T-cell (primary cell): ENCODE results near the gene TMEM130. TPM values are rescaled to one million over a fixed set of nuclear protein-coding genes. Genes with fewer than 3 reads are reported as not detected.

Experiments
- ATAC-seq, 4 experiments: fragments of 200-7000 bp in 3 of 4; fragments of 150-1000 bp in 1 of 4; cut with Tn5 transposase; replicated peaks in 1 of 4; 1 replicate in 3 of 4; 2 replicates in 1 of 4; pipeline ENCODE4 v1.10.0; 2021; ENCODE audit warnings: moderate library complexity in 3 of 4, mild to moderate bottlenecking in 2 of 4, moderate number of reproducible peaks in 1 of 4
- CTCF ChIA-PET, 2 donors: fragments of 300-600 bp; sonication (Branson Sonifier 250); formaldehyde crosslinking; loops; one replicate each; lab custom pipeline; 2022; ENCODE audit warnings: antibody characterized with exemption in 2 of 2; lab: Charles Lee
- POLR2A ChIA-PET, 2 donors: fragments of 300-600 bp; sonication (Branson Sonifier 250); formaldehyde crosslinking; loops; one replicate each; lab custom pipeline; 2022; ENCODE audit warnings: antibody characterized with exemption in 2 of 2; lab: Charles Lee
- DNase-seq, 35 experiments: peaks; one replicate each; pipeline versions ENCODE4 v3.0.0 to v3.0.0-alpha.2; 2013 to 2023
- H3K27ac ChIP-seq: one replicate; pipeline ENCODE4 v1.5.1; 2013; ENCODE audit warnings: low read length
- H3K27me3 ChIP-seq, 2 experiments: replicated peaks in 1 of 2; 1 replicate in 1 of 2; 2 replicates in 1 of 2; pipeline versions ENCODE4 v1.6.1 to v1.7.0; 2013; ENCODE audit warnings: low read length in 1 of 2, mixed read lengths in 1 of 2; ENCODE audit not compliant: control insufficient read depth in 2 of 2, insufficient read depth in 2 of 2; ENCODE audit errors: extremely low read depth in 1 of 2
- H3K36me3 ChIP-seq, 2 donors: 1 replicate in 1 of 2; 2 replicates in 1 of 2; pipeline versions ENCODE4 v1.6.1 to v1.7.0; 2013; ENCODE audit warnings: low read length in 1 of 2; ENCODE audit not compliant: control insufficient read depth in 2 of 2, insufficient read depth in 1 of 2; ENCODE audit errors: extremely low read depth in 1 of 2
- H3K4me1 ChIP-seq, 2 experiments: 1 replicate in 1 of 2; 2 replicates in 1 of 2; pipeline versions ENCODE4 v1.6.1 to v1.7.0; 2013; ENCODE audit warnings: low read length in 2 of 2, mixed read lengths in 1 of 2; ENCODE audit not compliant: insufficient read depth in 2 of 2, control insufficient read depth in 1 of 2; ENCODE audit errors: extremely low read depth in 1 of 2
- H3K4me3 ChIP-seq, 2 donors: 1 replicate in 1 of 2; 2 replicates in 1 of 2; pipeline versions ENCODE4 v1.5.1 to v1.7.0; 2013; ENCODE audit warnings: mild to moderate bottlenecking in 2 of 2, low read length in 1 of 2, moderate library complexity in 1 of 2; ENCODE audit not compliant: control insufficient read depth in 1 of 2; ENCODE audit errors: extremely low read depth in 1 of 2
- H3K9me3 ChIP-seq: 2 replicates; pipeline ENCODE4 v1.7.0; 2013
- H3K27ac Mint-ChIP-seq, 2 donors: one replicate each; pipeline ENCODE4 v1.8.0; 2020 to 2021; ENCODE audit warnings: mild to moderate bottlenecking in 2 of 2, mixed read lengths in 2 of 2
- H3K27me3 Mint-ChIP-seq, 2 donors: one replicate each; pipeline ENCODE4 v1.8.0; 2021 to 2022; ENCODE audit warnings: mixed read lengths in 2 of 2
- H3K36me3 Mint-ChIP-seq: one replicate; pipeline ENCODE4 v1.8.0; 2021; ENCODE audit warnings: mixed read lengths
- H3K4me1 Mint-ChIP-seq, 3 donors: one replicate each; pipeline ENCODE4 v1.8.0; 2020 to 2022; ENCODE audit warnings: mixed read lengths in 3 of 3, mild to moderate bottlenecking in 1 of 3
- H3K4me3 Mint-ChIP-seq, 3 donors: one replicate each; pipeline ENCODE4 v1.8.0; 2020 to 2022; ENCODE audit warnings: mild to moderate bottlenecking in 3 of 3, mixed read lengths in 3 of 3, moderate library complexity in 3 of 3
- H3K9me3 Mint-ChIP-seq, 3 donors: one replicate each; pipeline ENCODE4 v1.8.0; 2020 to 2022; ENCODE audit warnings: mixed read lengths in 3 of 3
- WGBS: methylation state at CpG from one replicate; pipeline ENCODE4 v1.1.5; 2013; ENCODE audit warnings: missing lambda C conversion rate; ENCODE audit not compliant: insufficient coverage; 5-methylcytosine and 5-hydroxymethylcytosine counted together
- total RNA-seq, 35 experiments: library from RNA in 6 of 35; stranded (reverse) in 6 of 35; fragments of 120-200 nt in 1 of 35; gene quantifications; one replicate each; pipeline versions ENCODE4 v1.2.1 to v1.2.4 and lab custom pipeline; 2013 to 2026

TMEM130 gene
- total RNA-seq, 5 donors from 2014 or later (not counting 1 experiment from before 2014, with no cell fraction given): 0.43 TPM; not detected in 4

DNA sequence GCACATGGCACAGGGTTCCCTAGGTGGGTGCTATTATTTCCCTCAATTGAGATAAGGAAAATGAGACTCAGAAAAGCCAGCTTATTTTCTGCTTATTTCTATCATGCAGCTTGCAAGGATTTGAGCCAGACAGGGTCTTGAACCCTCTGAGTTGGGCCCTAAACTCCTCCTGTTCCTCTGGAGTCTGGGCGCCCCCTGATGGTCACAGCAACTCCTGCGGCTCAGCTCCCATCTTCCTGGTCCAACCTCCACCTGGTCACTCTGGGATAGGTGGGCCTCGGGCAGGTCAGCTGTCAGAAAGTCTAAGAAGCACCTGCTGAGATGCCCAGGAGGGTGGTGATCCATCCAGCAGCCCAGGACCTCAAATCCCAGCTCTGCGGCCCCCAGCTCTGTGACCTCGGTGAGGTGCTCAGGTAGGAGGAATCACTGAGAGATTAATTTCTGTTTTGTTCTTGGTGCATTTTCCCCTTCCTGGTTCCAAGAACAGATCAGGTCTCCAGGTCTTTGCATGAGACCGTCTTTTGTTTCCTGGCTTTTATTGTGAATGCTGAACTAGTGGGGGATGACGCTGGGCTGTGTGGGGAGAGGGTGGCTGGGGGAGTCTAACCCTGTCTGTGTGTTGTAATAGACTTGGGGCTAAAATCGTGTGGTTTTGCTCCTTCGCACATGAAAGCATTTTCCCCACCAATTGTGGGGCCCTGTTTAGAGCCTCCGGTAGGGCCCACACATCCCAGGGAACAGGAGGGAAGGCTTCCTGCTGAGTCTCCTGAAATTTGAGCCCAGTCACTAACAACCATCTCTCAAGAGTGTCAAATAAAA is 32.8 kb downstream of the TMEM130 start:
- Mint-ChIP-seq H3K4me1 (no peaks in the 10 kb centered on the region), H3K36me3 (no peaks in the 10 kb centered on the region), H3K27me3 (peaks cover 8 to 17% of the 10 kb centered on the region in 2 donors), H3K27ac (no peak overlapping the region), H3K9me3 (no peaks in the 10 kb centered on the region), H3K4me3 (no peak overlapping the region)
- H3K36me3 ChIP-seq: no peaks in the 10 kb centered on the region
- H3K4me3 ChIP-seq: no peak overlapping the region
- POLR2A ChIA-PET: no interaction called here
- H3K27me3 ChIP-seq: peaks cover 0 to 40% of the 10 kb centered on the region in 2 experiments
- 37% methylated on average over 5 of the region's 10 CpGs for WGBS
- peaks cover 0 to 2% of the 10 kb centered on the region in 2 experiments for H3K4me1 ChIP-seq
- CTCF ChIA-PET: interaction anchor here in 1 of 2 donors (0.6 kb wide), 1 partner anchor 401 kb away, joined by 4 read pairs; no protein-coding TSS in a partner anchor
- peak in 1 of 35 experiments; percentile 11 for DNase-seq
- H3K27ac ChIP-seq: no peak overlapping the region
- no peaks in the 10 kb centered on the region for H3K9me3 ChIP-seq
- no peak for ATAC-seq

GRCh38 chr7:98834949-98835348 is 34.9 kb downstream of the TMEM130 start:
- Mint-ChIP-seq H3K36me3 (no peaks in the 10 kb centered on the region), H3K4me1 (no peaks in the 10 kb centered on the region), H3K27me3 (peaks cover 12 to 15% of the 10 kb centered on the region in 2 donors), H3K9me3 (no peaks in the 10 kb centered on the region), H3K27ac (no peak overlapping the region), H3K4me3 (no peak overlapping the region)
- POLR2A ChIA-PET: no interaction called here
- Histone ChIP-seq H3K4me1 (no peaks in the 10 kb centered on the region), H3K27ac (no peak overlapping the region), H3K9me3 (no peaks in the 10 kb centered on the region), H3K36me3 (no peaks in the 10 kb centered on the region), H3K4me3 (no peak overlapping the region), H3K27me3 (peaks cover 0 to 27% of the 10 kb centered on the region in 2 experiments)
- CTCF ChIA-PET: interaction anchor here in 1 of 2 donors (0.6 to 0.7 kb wide), 2 partner anchors 43 to 461 kb away, joined by 3 to 5 read pairs; no protein-coding TSS in a partner anchor
- 71% methylated on average over 5 of the region's 8 CpGs for WGBS
- no peak for ATAC-seq
- no peak for DNase-seq

DNA sequence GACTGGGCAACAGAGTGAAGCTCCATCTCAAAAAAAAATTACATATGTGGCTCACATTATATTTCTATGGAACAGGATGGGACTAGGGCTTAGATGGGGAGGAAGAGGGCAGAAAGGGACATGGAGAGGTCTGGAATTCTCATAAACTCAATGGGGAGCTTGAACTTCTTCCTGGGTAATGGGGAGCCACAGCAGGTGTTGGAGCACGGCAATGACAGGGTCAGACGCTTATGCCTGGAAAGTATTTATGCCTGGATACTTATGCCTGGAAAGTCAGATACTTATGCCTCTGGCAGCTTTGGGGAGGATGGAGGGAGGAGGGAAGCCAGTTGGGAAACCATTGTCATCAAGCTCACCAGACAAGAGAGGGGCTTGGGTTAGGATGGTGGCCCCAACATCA is 36.8 kb downstream of the TMEM130 start:
- Histone ChIP-seq H3K9me3 (no peaks in the 10 kb centered on the region), H3K4me3 (no peak overlapping the region), H3K27ac (no peak overlapping the region), H3K27me3 (peaks cover 0 to 31% of the 10 kb centered on the region in 2 experiments), H3K36me3 (no peaks in the 10 kb centered on the region), H3K4me1 (no peaks in the 10 kb centered on the region)
- Mint-ChIP-seq H3K36me3 (no peaks in the 10 kb centered on the region), H3K4me3 (no peak overlapping the region), H3K27me3 (peaks cover 15 to 16% of the 10 kb centered on the region in 2 donors), H3K9me3 (no peaks in the 10 kb centered on the region), H3K4me1 (no peaks in the 10 kb centered on the region), H3K27ac (no peak overlapping the region)
- ATAC-seq (no peak), DNase-seq (no peak)
- WGBS: 100% methylated on average over 2 of the region's 2 CpGs
- CTCF ChIA-PET: interaction anchor here (0.5 to 2.7 kb wide), 3 partner anchors 9 to 252 kb away, joined by 4 to 8 read pairs (median 4); no protein-coding TSS in a partner anchor
- POLR2A ChIA-PET: no interaction called here

- H3K27me3 ChIP-seq: peaks cover 0 to 28% of the 10 kb centered on the region in 2 experiments
- Mint-ChIP-seq H3K27ac (no peak overlapping the region), H3K9me3 (no peaks in the 10 kb centered on the region), H3K36me3 (no peaks in the 10 kb centered on the region), H3K4me3 (no peak overlapping the region), H3K4me1 (no peaks in the 10 kb centered on the region), H3K27me3 (peaks cover 16% of the 10 kb centered on the region in 2 donors)
- POLR2A ChIA-PET: no interaction called here
- H3K27ac ChIP-seq: no peak overlapping the region
- no peaks in the 10 kb centered on the region for H3K4me1 ChIP-seq
- CTCF ChIA-PET: interaction anchor here (0.5 to 2.7 kb wide), 4 partner anchors 9 to 421 kb away, joined by 3 to 8 read pairs (median 4); no protein-coding TSS in a partner anchor
- H3K36me3 ChIP-seq: no peaks in the 10 kb centered on the region
- ATAC-seq: no peak
- no peak overlapping the region for H3K4me3 ChIP-seq
- no peaks in the 10 kb centered on the region for H3K9me3 ChIP-seq
- DNase-seq: peak in 16 of 35 experiments; percentile 2 to 46 (median 14)
- 75% methylated on average over 2 of the region's 8 CpGs for WGBS
These were observed 38.1 kb downstream of the TMEM130 start for GRCh38 chr7:98831641-98832221.

DNA sequence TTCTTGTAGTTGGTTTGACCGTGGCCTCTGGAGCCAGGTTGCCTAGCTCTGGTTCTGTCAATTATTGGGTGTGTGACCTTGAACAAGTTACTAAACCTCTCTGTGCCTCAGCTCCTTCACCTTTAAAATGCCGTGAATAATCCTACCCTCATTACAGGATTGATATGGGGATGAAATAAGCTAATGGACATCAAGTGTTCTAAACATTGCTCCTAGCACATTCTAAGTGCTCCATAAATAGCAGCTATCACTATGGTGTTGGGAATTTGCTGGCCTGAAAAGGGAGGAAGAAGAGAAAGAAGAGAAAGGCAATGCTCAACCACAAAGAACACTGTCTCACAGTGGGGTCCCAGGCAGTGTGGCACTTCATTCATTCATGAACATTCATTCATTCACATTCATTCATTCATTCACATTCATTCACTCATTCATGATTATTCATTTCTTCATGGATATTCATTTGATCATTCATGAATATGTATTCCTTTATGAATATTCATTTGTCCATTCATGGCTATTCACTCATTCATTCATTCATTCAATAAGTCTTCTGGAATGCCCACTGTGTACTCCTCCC is 38.8 kb downstream of the TMEM130 start:
- no peaks in the 10 kb centered on the region for H3K9me3 Mint-ChIP-seq
- Histone ChIP-seq H3K4me3 (no peak overlapping the region), H3K9me3 (no peaks in the 10 kb centered on the region), H3K27ac (no peak overlapping the region), H3K27me3 (peaks cover 0 to 33% of the 10 kb centered on the region in 2 experiments), H3K4me1 (no peaks in the 10 kb centered on the region), H3K36me3 (no peaks in the 10 kb centered on the region)
- H3K27me3 Mint-ChIP-seq: peaks cover 16% of the 10 kb centered on the region in 2 donors
- no peak overlapping the region for H3K27ac Mint-ChIP-seq
- no CpG with 5 or more reads among the region's 2 CpGs for WGBS
- no peak for ATAC-seq
- H3K4me1 Mint-ChIP-seq: no peaks in the 10 kb centered on the region
- H3K4me3 Mint-ChIP-seq: no peak overlapping the region
- H3K36me3 Mint-ChIP-seq: no peaks in the 10 kb centered on the region
- POLR2A ChIA-PET: no interaction called here
- CTCF ChIA-PET: interaction anchor here (0.6 to 2.7 kb wide), 3 partner anchors 9 to 414 kb away, joined by 3 to 8 read pairs (median 4); no protein-coding TSS in a partner anchor
- DNase-seq: no peak

GRCh38 chr7:98828368-98828767 is 41.4 kb downstream of the TMEM130 start:
- H3K9me3 ChIP-seq: no peaks in the 10 kb centered on the region
- no peaks in the 10 kb centered on the region for H3K36me3 ChIP-seq
- H3K4me1 Mint-ChIP-seq: no peaks in the 10 kb centered on the region
- POLR2A ChIA-PET: interaction anchor here in 1 of 2 donors (0.6 kb wide), 1 partner anchor 648 kb away, joined by 5 read pairs; no protein-coding TSS in a partner anchor
- no peak for ATAC-seq
- no peaks in the 10 kb centered on the region for H3K4me1 ChIP-seq
- no peak overlapping the region for H3K27ac Mint-ChIP-seq
- H3K27me3 ChIP-seq: peaks cover 0 to 28% of the 10 kb centered on the region in 2 experiments
- no peak overlapping the region for H3K27ac ChIP-seq
- H3K9me3 Mint-ChIP-seq: no peaks in the 10 kb centered on the region
- 84% methylated on average over 7 of the region's 8 CpGs for WGBS
- no peaks in the 10 kb centered on the region for H3K36me3 Mint-ChIP-seq
- H3K4me3 Mint-ChIP-seq: no peak overlapping the region
- DNase-seq: no peak
- peaks cover 8 to 10% of the 10 kb centered on the region in 2 donors for H3K27me3 Mint-ChIP-seq
- CTCF ChIA-PET: no interaction called here
- no peak overlapping the region for H3K4me3 ChIP-seq
